ENCODE measurements around the gene FRK. TPM values are rescaled to one million over a fixed set of nuclear protein-coding genes. Genes with fewer than 3 reads are reported as not detected.

The FRK gene
- total RNA-seq, 2 experiments from 2014 or later, result 0.13 to 0.46 TPM

DNA sequence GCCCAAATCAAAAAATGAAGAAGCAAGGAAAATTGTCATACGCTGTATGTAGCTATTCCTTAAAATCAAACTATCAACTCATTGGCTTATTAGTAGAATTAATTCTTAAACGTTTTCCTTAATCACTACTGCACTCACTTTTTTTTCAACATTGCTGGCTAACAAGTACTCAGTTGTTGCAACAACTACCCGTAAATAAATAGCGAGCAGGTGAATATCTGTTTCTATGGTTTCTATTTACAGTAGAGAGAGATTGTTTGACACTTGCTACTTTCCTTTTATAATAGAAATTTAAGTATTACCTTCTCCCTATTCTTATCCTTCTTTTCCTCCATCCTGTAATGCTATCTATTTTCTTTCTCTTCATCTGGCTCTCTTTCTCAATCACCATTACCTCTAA lies 25.1 kb downstream of the FRK start:
- no peak overlapping the region for H3K4me3 ChIP-seq (ENCODE audit: low read depth, low read length, poor library complexity, severe bottlenecking)
- no peaks in the 10 kb centered on the region for H3K9me2 ChIP-seq (ENCODE audit: insufficient read depth, low read length)
- H3K4me1 ChIP-seq (ENCODE audit: insufficient read depth, low read length, poor library complexity, severe bottlenecking), result no peaks in the 10 kb centered on the region
- intact Hi-C loops (cut with micrococcal nuclease; ENCODE audit: unreplicated experiment), result no loop called here
- H3K27ac ChIP-seq (ENCODE audit: low read depth, low read length, poor library complexity, severe bottlenecking), result no peak overlapping the region
- no peak for TF ChIP-seq EZH2phosphoT487 (IDR thresholded peaks at IDR 0.05; ENCODE audit: borderline replicate concordance, low read depth, low read length)
- TF ChIP-seq, protein P1, sequence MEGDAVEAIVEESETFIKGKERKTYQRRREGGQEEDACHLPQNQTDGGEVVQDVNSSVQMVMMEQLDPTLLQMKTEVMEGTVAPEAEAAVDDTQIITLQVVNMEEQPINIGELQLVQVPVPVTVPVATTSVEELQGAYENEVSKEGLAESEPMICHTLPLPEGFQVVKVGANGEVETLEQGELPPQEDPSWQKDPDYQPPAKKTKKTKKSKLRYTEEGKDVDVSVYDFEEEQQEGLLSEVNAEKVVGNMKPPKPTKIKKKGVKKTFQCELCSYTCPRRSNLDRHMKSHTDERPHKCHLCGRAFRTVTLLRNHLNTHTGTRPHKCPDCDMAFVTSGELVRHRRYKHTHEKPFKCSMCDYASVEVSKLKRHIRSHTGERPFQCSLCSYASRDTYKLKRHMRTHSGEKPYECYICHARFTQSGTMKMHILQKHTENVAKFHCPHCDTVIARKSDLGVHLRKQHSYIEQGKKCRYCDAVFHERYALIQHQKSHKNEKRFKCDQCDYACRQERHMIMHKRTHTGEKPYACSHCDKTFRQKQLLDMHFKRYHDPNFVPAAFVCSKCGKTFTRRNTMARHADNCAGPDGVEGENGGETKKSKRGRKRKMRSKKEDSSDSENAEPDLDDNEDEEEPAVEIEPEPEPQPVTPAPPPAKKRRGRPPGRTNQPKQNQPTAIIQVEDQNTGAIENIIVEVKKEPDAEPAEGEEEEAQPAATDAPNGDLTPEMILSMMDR (conservative IDR thresholded peaks at IDR 0.05; ENCODE audit: low read length), result no peak
- H2AFZ ChIP-seq (ENCODE audit: low read length), result no peak overlapping the region
- H3K4me2 ChIP-seq (ENCODE audit: low read length), result no peak overlapping the region
- no peaks in the 10 kb centered on the region for H3K36me3 ChIP-seq (ENCODE audit: insufficient read depth, low read length)
- BruUV-seq (replicated peaks), result no TSS peak
- no peaks in the 10 kb centered on the region for H3K79me2 ChIP-seq (ENCODE audit: insufficient read depth, low read depth, low read length)
- ChIA-PET CTCF (ENCODE audit: unreplicated experiment) (no interaction called here), POLR2A (interaction anchor here (0.6 to 1.0 kb wide), 2 partner anchors 16 to 60 kb away, joined by 3 read pairs; no protein-coding TSS in a partner anchor)
- no peak for DNase-seq (ENCODE audit: low spot score)
- H3K9me3 ChIP-seq (ENCODE audit: low read length), result no peaks in the 10 kb centered on the region
- H4K20me1 ChIP-seq (ENCODE audit: insufficient read depth, low read length), result no peaks in the 10 kb centered on the region

DNA sequence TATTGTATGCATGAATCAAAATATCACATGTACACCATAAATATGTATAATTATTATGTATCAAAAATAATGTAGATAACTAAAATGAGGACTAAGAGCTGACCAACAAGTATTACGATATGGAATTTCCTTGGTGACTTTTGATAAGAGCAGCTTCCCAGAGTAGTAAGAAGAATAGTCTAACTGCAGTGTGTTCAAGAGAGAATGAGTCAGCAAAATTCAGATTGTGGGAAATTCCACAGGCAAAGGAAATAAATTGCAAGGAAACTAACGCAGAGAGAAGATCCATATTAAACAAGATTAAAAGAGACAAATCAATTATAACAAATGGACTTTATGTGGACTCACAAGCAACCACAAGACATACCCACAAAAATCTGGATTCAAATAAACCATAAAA lies 26.4 kb downstream of the FRK start:
- BruUV-seq (replicated peaks), result no TSS peak
- H3K9me2 ChIP-seq (ENCODE audit: insufficient read depth, low read length), result no peaks in the 10 kb centered on the region
- H4K20me1 ChIP-seq (ENCODE audit: insufficient read depth, low read length), result no peaks in the 10 kb centered on the region
- no peak overlapping the region for H2AFZ ChIP-seq (ENCODE audit: low read length)
- H3K4me1 ChIP-seq (ENCODE audit: insufficient read depth, low read length, poor library complexity, severe bottlenecking), result no peaks in the 10 kb centered on the region
- no peak for DNase-seq (ENCODE audit: low spot score)
- H3K36me3 ChIP-seq (ENCODE audit: insufficient read depth, low read length), result no peaks in the 10 kb centered on the region
- H3K4me3 ChIP-seq (ENCODE audit: low read depth, low read length, poor library complexity, severe bottlenecking), result no peak overlapping the region
- H3K4me2 ChIP-seq (ENCODE audit: low read length), result no peak overlapping the region
- TF ChIP-seq EZH2phosphoT487 (IDR thresholded peaks at IDR 0.05; ENCODE audit: borderline replicate concordance, low read depth, low read length), result no peak
- TF ChIP-seq, protein P1 (conservative IDR thresholded peaks at IDR 0.05; ENCODE audit: low read length), result no peak
- no peaks in the 10 kb centered on the region for H3K9me3 ChIP-seq (ENCODE audit: low read length)
- ChIA-PET CTCF (ENCODE audit: unreplicated experiment) (no interaction called here), POLR2A (no interaction called here)
- H3K27ac ChIP-seq (ENCODE audit: low read depth, low read length, poor library complexity, severe bottlenecking), result no peak overlapping the region
- intact Hi-C loops (cut with micrococcal nuclease; ENCODE audit: unreplicated experiment), result no loop called here
- H3K79me2 ChIP-seq (ENCODE audit: insufficient read depth, low read depth, low read length), result no peaks in the 10 kb centered on the region

DNA sequence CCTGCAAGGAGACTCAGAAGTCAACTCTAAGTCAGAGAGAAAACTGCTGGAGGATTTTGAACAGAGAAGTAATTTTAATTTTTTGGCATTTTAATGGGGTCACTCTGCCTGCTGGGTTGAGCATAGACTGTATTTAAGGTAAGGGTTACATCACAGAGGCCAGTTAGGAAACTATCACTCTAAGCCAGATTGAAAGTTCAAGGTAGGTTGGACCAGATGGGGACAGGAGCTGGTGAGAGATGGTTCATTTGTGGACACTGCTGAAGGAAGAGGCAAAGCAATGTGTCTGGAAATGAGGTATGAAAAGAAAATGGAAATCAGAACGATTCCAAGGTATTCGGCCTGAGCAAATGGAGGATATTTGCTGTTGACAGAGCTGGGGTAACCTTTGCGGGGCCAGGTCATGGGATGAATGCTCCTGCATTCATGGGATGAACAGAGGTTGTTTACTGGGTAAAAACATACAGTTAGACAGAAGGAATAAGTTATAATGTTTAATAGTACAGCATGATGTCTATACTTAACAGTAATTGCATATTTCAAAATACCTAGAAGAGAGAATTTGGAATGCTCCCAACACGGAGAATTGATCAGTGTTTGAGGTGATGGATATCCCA lies 26.9 kb downstream of the FRK start:
- ChIA-PET POLR2A (no interaction called here), CTCF (ENCODE audit: unreplicated experiment) (no interaction called here)
- H3K79me2 ChIP-seq (ENCODE audit: insufficient read depth, low read depth, low read length), result no peaks in the 10 kb centered on the region
- H3K4me2 ChIP-seq (ENCODE audit: low read length), result no peak overlapping the region
- no TSS peak for BruUV-seq (replicated peaks)
- TF ChIP-seq, protein P1 (conservative IDR thresholded peaks at IDR 0.05; ENCODE audit: low read length), result no peak
- no peak for TF ChIP-seq EZH2phosphoT487 (IDR thresholded peaks at IDR 0.05; ENCODE audit: borderline replicate concordance, low read depth, low read length)
- H3K36me3 ChIP-seq (ENCODE audit: insufficient read depth, low read length), result no peaks in the 10 kb centered on the region
- intact Hi-C loops (cut with micrococcal nuclease; ENCODE audit: unreplicated experiment), result no loop called here
- no peak for DNase-seq (ENCODE audit: low spot score)
- H3K9me3 ChIP-seq (ENCODE audit: low read length), result no peaks in the 10 kb centered on the region
- H3K4me1 ChIP-seq (ENCODE audit: insufficient read depth, low read length, poor library complexity, severe bottlenecking), result no peaks in the 10 kb centered on the region
- H3K4me3 ChIP-seq (ENCODE audit: low read depth, low read length, poor library complexity, severe bottlenecking), result no peak overlapping the region
- H4K20me1 ChIP-seq (ENCODE audit: insufficient read depth, low read length), result no peaks in the 10 kb centered on the region
- H3K27ac ChIP-seq (ENCODE audit: low read depth, low read length, poor library complexity, severe bottlenecking), result no peak overlapping the region
- no peaks in the 10 kb centered on the region for H3K9me2 ChIP-seq (ENCODE audit: insufficient read depth, low read length)
- no peak overlapping the region for H2AFZ ChIP-seq (ENCODE audit: low read length)

Measured in OCI-LY7 (cell line).